Fibroblast of skin of left biceps (primary cell): Measurements from ENCODE around the gene ING5.

Experiments used
- DNase-seq, 2 experiments: peaks; one replicate each; pipeline ENCODE4 v3.0.0-alpha.2; 2013; ENCODE audit warnings: low read depth in 2 of 2

ING5 gene

GRCh38 chr2:241706537-241706936 is 4.7 kb downstream of the ING5 start:
- no peak for DNase-seq

GRCh38 chr2:241708879-241709278 is 7.0 kb downstream of the ING5 start:
- no peak for DNase-seq

- no peak for DNase-seq
Observed at GRCh38 chr2:241719093-241719492, 17.3 kb downstream of the ING5 start.

GRCh38 chr2:241720099-241720498 is 18.3 kb downstream of the ING5 start:
- no peak for DNase-seq

GRCh38 chr2:241720560-241720959 is 18.7 kb downstream of the ING5 start:
- DNase-seq, result no peak

- no peak for DNase-seq
Observed at GRCh38 chr2:241721852-241722251, 20.0 kb downstream of the ING5 start.

- no peak for DNase-seq
Observed at GRCh38 chr2:241722896-241723454, 21.1 kb downstream of the ING5 start.

GRCh38 chr2:241724259-241724974 is 22.6 kb downstream of the ING5 start:
- no peak for DNase-seq

- no peak for DNase-seq
Observed at GRCh38 chr2:241724975-241725870, 23.4 kb downstream of the ING5 start.

- DNase-seq, result no peak
Observed at GRCh38 chr2:241726459-241726858, 24.6 kb downstream of the ING5 start.

- DNase-seq, result no peak
Observed at GRCh38 chr2:241728000-241728399, 26.2 kb downstream of the ING5 start.

- no peak for DNase-seq
Observed at GRCh38 chr2:241728627-241729026, 26.8 kb downstream of the ING5 start.

- no peak for DNase-seq
Observed at GRCh38 chr2:241729868-241730267, 28.0 kb downstream of the ING5 start.

- no peak for DNase-seq
Observed at GRCh38 chr2:241730671-241731293, 28.9 kb downstream of the ING5 start.

- DNase-seq, result peak in 1 of 2 experiments; percentile 1
Observed at GRCh38 chr2:241732513-241733186, 30.8 kb downstream of the ING5 start.

- DNase-seq, result no peak
Observed at GRCh38 chr2:241733391-241734207, 31.8 kb downstream of the ING5 start.

GRCh38 chr2:241734208-241734466 is 32.3 kb downstream of the ING5 start:
- no peak for DNase-seq

- peak; percentile 42 to 52 for DNase-seq
Observed at GRCh38 chr2:241734467-241735208, 32.8 kb downstream of the ING5 start, which contains the start of gene D2HGDH. D2HGDH (plus strand) TSS chr2:241734630; CDS start chr2:241735225, 595 bp downstream.

GRCh38 chr2:241736111-241736510 is 34.3 kb downstream of the ING5 start:
- no peak for DNase-seq

GRCh38 chr2:241738040-241738686 is 36.3 kb downstream of the ING5 start:
- no peak for DNase-seq
